GM19324 (cell line): ENCODE measurements around the gene ADRM1.
A peak's percentile ranks its signal among the peaks of the same experiment; 100 is the strongest.

Experiments used
- ATAC-seq: cut with Tn5 transposase; IDR thresholded peaks from one replicate; pipeline ENCODE4 v1.9.1; 2021; ENCODE audit warnings: mild to moderate bottlenecking, moderate library complexity; ENCODE audit not compliant: unreplicated experiment, low FRiP score

ADRM1 gene

DNA sequence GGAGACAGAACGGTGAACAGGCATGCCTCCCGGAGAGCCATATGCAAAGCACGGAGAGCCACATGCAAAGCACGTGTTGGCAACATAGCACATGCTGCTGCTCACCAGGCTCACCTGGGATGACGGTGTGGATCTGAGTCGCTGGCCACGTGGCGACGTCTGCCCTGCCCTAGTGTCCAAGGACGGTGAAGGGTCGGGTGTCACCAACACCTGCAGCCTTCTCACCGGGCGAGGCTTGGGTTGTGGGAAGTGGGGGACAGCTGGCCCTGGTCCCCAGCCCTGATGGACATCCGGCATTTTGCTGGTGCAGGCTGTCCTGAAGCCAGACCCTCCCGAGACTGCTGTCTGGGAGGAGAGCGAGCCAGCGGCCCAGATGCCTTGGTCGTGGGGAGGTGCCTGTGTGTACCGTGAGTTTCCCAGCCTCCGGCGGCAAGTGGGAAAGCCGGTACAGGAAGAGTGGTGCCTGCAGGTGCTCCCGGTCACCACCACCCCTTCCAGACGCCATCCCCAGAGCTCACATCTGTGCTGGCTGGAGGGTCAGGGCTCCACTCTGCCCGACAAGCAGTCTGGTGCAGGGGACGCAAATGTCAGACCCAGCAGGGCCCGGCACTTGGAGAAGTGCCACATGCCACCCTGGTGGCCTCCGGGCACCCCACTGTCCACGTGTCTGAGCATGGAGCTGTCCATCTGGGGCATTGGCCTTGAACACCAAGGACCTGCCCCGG, 5.9 kb upstream of the ADRM1 start:
- no peak for ATAC-seq

DNA sequence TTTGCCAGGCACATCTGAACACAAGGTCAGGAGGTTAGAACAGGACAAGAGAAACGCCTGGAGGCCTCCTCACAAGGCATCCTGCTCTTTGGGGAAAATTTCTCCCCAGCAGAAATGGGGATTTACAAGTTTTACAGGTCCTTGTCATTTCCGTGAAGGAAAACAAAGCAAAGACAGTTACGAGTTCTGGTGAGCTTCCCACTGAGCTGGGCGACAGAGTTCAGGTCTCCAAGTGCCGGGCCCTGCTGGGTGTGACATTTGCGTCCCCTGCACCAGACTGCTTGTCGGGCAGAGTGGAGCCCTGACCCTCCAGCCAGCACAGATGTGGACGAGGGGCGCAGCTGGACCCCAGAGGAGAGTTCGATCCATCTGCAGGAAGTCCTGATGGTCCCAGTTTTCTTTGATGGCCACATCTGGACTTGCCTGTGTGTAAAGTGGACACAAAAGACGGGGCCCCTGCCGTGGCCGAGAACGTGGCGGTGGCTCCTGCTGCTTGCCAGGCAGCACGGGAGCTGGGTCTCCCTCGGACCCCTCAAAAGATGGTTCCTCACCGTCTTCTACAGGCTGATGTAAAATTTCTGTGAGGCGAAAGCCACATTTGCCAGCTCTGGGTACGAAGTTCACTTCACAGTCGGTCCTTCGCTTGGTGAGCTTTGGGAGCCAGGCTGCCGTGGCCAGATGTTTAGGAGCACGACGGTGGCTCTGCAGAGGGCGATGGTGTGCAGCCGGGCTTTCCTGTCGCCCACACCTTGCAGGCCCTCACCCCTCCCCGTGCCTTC, 5.2 kb upstream of the ADRM1 start:
- ATAC-seq = no peak

- no peak for ATAC-seq
Observed at GRCh38 chr20:62298577-62299249, 4.1 kb upstream of the ADRM1 start.

- ATAC-seq = no peak
Observed at GRCh38 chr20:62299666-62300236, 3.0 kb upstream of the ADRM1 start.

DNA sequence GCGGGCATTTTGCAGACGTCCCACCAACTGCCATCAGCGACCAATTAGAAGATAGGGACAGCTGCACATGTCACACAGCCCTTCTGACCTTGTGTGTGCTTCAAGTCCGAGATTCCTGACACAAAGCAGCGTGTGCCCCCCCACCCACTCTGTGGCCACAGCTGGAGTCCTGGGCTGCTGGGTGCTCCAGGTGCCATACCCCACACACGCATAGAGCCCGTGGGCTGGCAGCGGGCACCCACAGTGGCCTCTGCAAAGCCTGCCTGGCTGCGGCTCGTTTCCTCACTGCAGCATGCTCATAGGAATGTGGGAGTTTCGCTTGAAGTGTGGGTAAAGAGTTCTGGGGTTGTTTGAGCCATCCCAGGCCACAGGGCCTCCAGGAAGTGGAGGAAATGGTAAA, 2.5 kb upstream of the ADRM1 start:
- ATAC-seq = no peak

GRCh38 chr20:62301111-62301668, 1.6 kb upstream of the ADRM1 start:
- ATAC-seq = no peak

- ATAC-seq = peak; percentile 18
Observed at GRCh38 chr20:62301773-62302340, 940 bp upstream of the ADRM1 start.

DNA sequence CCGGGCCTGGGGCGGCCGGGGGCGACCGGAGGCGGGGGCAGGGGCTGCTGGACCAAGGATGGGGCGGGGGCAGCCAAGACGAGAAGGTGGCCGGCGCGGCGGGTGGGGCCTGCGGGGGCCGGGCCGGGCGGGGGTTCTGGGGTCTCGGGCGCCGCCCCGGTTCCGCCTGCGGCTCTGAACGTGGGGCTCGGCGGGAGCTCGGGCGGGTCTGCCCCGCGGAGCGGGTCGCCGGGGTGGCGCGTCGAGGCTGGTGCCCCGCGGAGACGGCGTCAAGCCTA, 204 bp downstream of the ADRM1 start:
- ATAC-seq = no peak

GRCh38 chr20:62303340-62304226, 786 bp downstream of the ADRM1 start:
- ATAC-seq = no peak

GRCh38 chr20:62304331-62305148, 1.7 kb downstream of the ADRM1 start:
- ATAC-seq = no peak

- no peak for ATAC-seq
Observed at GRCh38 chr20:62305149-62305764, 2.5 kb downstream of the ADRM1 start.

DNA sequence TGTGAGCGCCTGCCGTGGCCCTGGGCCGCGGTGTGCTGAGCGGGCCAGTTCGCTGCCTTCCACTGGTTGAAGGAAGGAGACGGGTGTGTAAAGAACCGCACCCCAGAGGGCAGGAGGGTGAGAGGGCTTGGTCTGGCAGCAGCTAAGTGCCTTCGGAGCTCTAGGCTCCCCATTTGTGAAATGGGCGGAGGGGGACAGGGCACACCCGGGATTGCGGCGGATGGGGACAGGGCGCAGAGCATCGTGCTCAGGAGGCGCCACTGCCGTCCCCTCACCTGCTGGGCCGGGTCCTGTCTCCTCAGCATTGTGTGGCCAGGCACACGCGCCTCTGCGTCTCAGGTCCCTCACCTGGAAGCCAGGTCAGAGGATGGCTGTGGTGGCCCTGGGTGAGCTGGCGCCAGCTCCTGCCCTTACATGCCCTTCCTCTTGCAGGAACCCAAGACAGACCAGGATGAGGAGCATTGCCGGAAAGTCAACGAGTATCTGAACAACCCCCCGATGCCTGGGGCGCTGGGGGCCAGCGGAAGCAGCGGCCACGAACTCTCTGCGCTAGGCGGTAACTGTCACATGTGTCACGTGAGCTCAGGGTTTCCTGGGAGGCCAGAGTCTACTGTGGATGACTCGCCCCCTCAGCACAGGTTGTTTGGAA, 3.1 kb downstream of the ADRM1 start:
- ATAC-seq = no peak

DNA sequence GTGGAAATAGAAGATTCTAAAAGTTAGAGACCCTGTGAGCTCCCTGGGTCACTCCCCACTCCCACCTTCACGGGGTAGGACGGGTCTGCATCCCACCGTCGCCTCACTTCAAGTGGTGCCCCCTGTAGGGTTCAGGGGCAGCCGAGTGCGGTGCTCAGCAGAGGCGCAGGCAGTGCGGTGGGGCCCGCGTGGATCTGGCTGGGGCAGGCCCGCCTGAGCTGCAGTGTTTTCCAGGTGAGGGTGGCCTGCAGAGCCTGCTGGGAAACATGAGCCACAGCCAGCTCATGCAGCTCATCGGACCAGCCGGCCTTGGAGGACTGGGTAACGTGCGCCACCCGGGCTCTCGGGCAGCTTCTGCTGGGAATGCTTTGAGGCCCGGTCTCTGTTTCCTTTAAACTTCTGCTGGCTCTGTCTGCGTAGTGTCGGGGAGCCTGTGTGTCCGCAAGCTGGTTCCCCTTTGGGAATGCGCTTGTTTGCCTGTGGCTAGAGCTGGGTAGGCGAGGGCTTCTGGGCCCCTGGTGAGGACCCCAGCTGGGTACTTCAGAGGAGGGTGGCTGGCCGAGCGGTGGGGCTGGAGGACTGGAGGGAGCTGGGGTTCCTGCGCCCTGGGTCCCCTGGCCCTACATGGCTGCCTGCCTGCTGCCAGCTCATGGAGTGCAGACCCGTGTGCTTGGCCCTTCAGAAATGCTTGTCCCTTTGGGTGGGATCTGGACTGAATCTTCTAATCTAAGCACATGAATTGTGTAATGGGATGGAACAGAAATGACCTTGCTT, 3.8 kb downstream of the ADRM1 start:
- no peak for ATAC-seq

DNA sequence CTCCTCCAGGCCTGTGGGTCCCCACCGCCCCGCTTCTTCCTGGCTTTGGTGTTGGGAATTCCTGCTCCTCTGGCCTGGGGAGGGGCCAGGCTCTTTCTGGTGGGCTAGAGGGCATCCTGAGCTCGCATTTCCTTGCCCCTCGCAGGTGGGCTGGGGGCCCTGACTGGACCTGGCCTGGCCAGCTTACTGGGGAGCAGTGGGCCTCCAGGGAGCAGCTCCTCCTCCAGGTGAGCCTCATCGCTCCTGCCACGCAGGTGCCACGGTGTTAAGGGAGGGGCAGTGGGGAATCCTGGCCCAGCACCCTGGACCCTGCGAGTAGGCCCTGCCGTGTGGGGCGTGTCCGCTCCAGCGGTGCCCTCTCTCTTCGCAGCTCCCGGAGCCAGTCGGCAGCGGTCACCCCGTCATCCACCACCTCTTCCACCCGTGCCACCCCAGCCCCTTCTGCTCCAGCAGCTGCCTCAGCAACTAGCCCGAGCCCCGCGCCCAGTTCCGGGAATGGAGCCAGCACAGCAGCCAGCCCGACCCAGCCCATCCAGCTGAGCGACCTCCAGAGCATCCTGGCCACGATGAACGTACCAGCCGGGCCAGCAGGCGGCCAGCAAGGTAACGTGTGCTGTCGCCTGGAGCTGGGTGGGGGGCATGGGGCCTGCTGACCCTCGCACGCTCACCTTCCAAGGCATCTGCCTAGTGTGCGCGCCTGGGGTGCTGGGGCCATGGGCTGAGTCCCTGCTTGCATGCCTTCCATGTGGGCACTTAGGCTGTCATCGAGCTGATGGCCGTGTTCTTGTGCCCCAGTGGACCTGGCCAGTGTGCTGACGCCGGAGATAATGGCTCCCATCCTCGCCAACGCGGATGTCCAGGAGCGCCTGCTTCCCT, 4.7 kb downstream of the ADRM1 start:
- no peak for ATAC-seq

- no peak for ATAC-seq
Observed at GRCh38 chr20:62308102-62308822, 5.5 kb downstream of the ADRM1 start.
